ENCODE data around the gene CLASRP. TPM values are rescaled to one million over a fixed set of nuclear protein-coding genes. Genes with fewer than 3 reads are reported as not detected.

Gene CLASRP
- total RNA-seq, 1 donor from 2014 or later = 111 TPM

DNA sequence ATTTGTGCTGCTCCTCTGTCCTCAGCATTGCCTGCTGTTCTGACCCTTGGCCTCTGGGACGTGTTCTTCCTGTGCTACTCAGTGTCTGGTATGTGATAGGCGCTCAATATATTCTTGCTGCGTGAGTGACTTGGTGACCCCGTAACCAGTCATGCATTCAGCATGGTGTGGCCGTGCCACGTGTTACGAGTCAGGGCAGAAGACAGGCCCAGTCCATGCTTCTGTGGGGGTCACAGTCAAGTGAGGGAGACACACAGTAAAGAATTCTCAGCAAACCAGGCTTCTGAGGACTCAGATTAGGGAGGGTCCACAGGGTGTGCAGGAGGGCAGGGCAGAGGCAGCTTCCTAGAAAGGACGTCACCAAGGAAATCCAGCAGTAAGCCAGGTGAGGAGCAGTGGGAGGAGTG lies 62.0 kb downstream of the CLASRP start:
- Mint-ChIP-seq H3K27ac (peak overlapping the region; percentile 89), H3K36me3 (no peaks in the 10 kb centered on the region), H3K4me1 (ENCODE audit: unreplicated experiment) (peaks cover 75% of the 10 kb centered on the region), H3K27me3 (no peaks in the 10 kb centered on the region), H3K9me3 (no peaks in the 10 kb centered on the region), H3K4me3 (peak overlapping the region; percentile 45)
- no peak for DNase-seq (ENCODE audit: extremely low spot score, unreplicated experiment)
- no peak for TF ChIP-seq CTCF (conservative IDR thresholded peaks at IDR 0.05)

DNA sequence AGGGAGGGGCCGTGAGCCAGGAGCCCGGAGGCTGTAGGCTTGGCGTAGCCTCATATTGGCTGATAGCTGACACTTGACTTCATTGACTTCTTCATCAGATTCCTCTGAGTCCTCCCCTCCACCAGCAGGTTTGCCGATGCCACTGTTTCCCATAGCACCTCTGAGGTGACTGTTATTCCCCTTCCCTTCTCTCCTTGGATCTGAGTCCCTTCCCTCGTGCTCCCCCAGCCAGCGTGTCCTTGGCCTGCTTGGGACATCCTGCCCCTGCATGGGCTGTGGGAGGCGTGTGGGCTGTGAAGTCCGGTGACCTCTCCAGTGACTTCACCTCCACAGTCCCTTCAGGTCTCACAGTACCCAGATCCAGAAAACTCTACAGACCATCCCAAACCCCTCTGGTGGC lies 63.0 kb downstream of the CLASRP start:
- H3K36me3 Mint-ChIP-seq = no peaks in the 10 kb centered on the region
- peaks cover 65% of the 10 kb centered on the region for H3K4me1 Mint-ChIP-seq (ENCODE audit: unreplicated experiment)
- DNase-seq (ENCODE audit: extremely low spot score, unreplicated experiment) = no peak
- TF ChIP-seq CTCF (conservative IDR thresholded peaks at IDR 0.05) = no peak
- no peaks in the 10 kb centered on the region for H3K9me3 Mint-ChIP-seq
- H3K27ac Mint-ChIP-seq = peak overlapping the region; percentile 89
- peak overlapping the region; percentile 25 for H3K4me3 Mint-ChIP-seq
- no peaks in the 10 kb centered on the region for H3K27me3 Mint-ChIP-seq

GRCh38 chr19:45102481-45102880 lies 63.6 kb downstream of the CLASRP start:
- Mint-ChIP-seq H3K27me3 (no peaks in the 10 kb centered on the region), H3K36me3 (no peaks in the 10 kb centered on the region), H3K9me3 (no peaks in the 10 kb centered on the region), H3K4me1 (ENCODE audit: unreplicated experiment) (peaks cover 61% of the 10 kb centered on the region), H3K4me3 (no peak overlapping the region), H3K27ac (no peak overlapping the region)
- DNase-seq (ENCODE audit: extremely low spot score, unreplicated experiment) = no peak
- TF ChIP-seq CTCF (conservative IDR thresholded peaks at IDR 0.05) = no peak

- DNase-seq (ENCODE audit: extremely low spot score, unreplicated experiment) = no peak
- no peaks in the 10 kb centered on the region for H3K27me3 Mint-ChIP-seq
- H3K4me1 Mint-ChIP-seq (ENCODE audit: unreplicated experiment) = peaks cover 54% of the 10 kb centered on the region
- no peak for TF ChIP-seq CTCF (conservative IDR thresholded peaks at IDR 0.05)
- H3K27ac Mint-ChIP-seq = peak overlapping the region; percentile 88
- no peaks in the 10 kb centered on the region for H3K9me3 Mint-ChIP-seq
- no peak overlapping the region for H3K4me3 Mint-ChIP-seq
- no peaks in the 10 kb centered on the region for H3K36me3 Mint-ChIP-seq
Measured at GRCh38 chr19:45103156-45103507, 64.3 kb downstream of the CLASRP start.

GRCh38 chr19:45103508-45104319 lies 64.9 kb downstream of the CLASRP start:
- H3K27ac Mint-ChIP-seq = peak overlapping the region; percentile 88
- peak overlapping the region; percentile 63 for H3K4me3 Mint-ChIP-seq
- no peaks in the 10 kb centered on the region for H3K9me3 Mint-ChIP-seq
- DNase-seq (ENCODE audit: extremely low spot score, unreplicated experiment) = no peak
- TF ChIP-seq CTCF (conservative IDR thresholded peaks at IDR 0.05) = peak; percentile 18
- no peaks in the 10 kb centered on the region for H3K27me3 Mint-ChIP-seq
- H3K36me3 Mint-ChIP-seq = no peaks in the 10 kb centered on the region
- peaks cover 49% of the 10 kb centered on the region for H3K4me1 Mint-ChIP-seq (ENCODE audit: unreplicated experiment)
